DND-41 (cell line): ENCODE results near the gene ARPC1A.

Experiments
- ATAC-seq: fragments of 200-7000 bp; cut with Tn5 transposase; 3 replicates; pipeline ENCODE4 v1.9.1; 2021; ENCODE audit warnings: low read depth; ENCODE audit not compliant: insufficient read depth
- DNase-seq: peaks from one replicate; pipeline ENCODE4 v3.0.0-alpha.2; 2020
- H2AFZ ChIP-seq: 2 replicates; pipeline ENCODE4 v1.6.0; 2012; ENCODE audit warnings: low read depth, low read length
- H3K27ac ChIP-seq: 2 replicates; pipeline ENCODE4 v1.5.1; 2012; ENCODE audit warnings: low read length, inconsistent platforms
- H3K27me3 ChIP-seq: fragments of 200-600 bp; sonication (generic); 2 replicates; pipeline ENCODE4 v1.6.0; 2012; ENCODE audit warnings: low read length, mild to moderate bottlenecking, inconsistent platforms; ENCODE audit not compliant: insufficient read depth, poor library complexity
- H3K36me3 ChIP-seq: 2 replicates; pipeline ENCODE4 v1.5.1; 2012; ENCODE audit warnings: low read length, inconsistent platforms; ENCODE audit not compliant: insufficient read depth
- H3K4me1 ChIP-seq: 2 replicates; pipeline ENCODE4 v1.5.1; 2012; ENCODE audit warnings: mild to moderate bottlenecking, low read length; ENCODE audit not compliant: insufficient read depth
- H3K4me2 ChIP-seq: 2 replicates; pipeline ENCODE4 v1.6.0; 2012; ENCODE audit warnings: mild to moderate bottlenecking, moderate library complexity, low read length, inconsistent platforms; ENCODE audit not compliant: insufficient read depth
- H3K4me3 ChIP-seq, 2 experiments: fragments of 200-600 bp in 1 of 2; shearing (Covaris generic) in 1 of 2; 2 replicates each; pipeline ENCODE4 v1.5.1; 2012 to 2016; ENCODE audit warnings: inconsistent platforms in 2 of 2, low read length in 2 of 2, mild to moderate bottlenecking in 2 of 2, low read depth in 1 of 2, moderate library complexity in 1 of 2
- H3K79me2 ChIP-seq: 2 replicates; pipeline ENCODE4 v1.6.0; 2012; ENCODE audit warnings: low read length, inconsistent platforms; ENCODE audit not compliant: insufficient read depth
- H3K9ac ChIP-seq: 2 replicates; pipeline ENCODE4 v1.6.0; 2012; ENCODE audit warnings: low read depth, mild to moderate bottlenecking, inconsistent platforms, low read length, moderate library complexity
- H3K9me3 ChIP-seq: 2 replicates; pipeline ENCODE4 v1.5.1; 2012; ENCODE audit warnings: low read length, moderate library complexity, mild to moderate bottlenecking, inconsistent platforms; ENCODE audit not compliant: insufficient read depth, severe bottlenecking
- H4K20me1 ChIP-seq: 2 replicates; pipeline ENCODE4 v1.6.0; 2012; ENCODE audit warnings: low read length; ENCODE audit not compliant: insufficient read depth
- EZH2 ChIP-seq: IDR thresholded peaks from 3 replicates; pipeline ENCODE4 v1.6.1; 2012; ENCODE audit warnings: borderline replicate concordance, low read depth, mild to moderate bottlenecking, moderate library complexity, low read length, inconsistent platforms; ENCODE audit not compliant: severe bottlenecking
- TF ChIP-seq, protein P1 (sequence below): IDR thresholded peaks from 2 replicates; pipeline ENCODE4 v1.5.1; 2012; ENCODE audit warnings: borderline replicate concordance, low read length, moderate library complexity, mild to moderate bottlenecking; ENCODE audit not compliant: poor library complexity, severe bottlenecking; ENCODE audit errors: extremely low read depth

Gene ARPC1A

DNA sequence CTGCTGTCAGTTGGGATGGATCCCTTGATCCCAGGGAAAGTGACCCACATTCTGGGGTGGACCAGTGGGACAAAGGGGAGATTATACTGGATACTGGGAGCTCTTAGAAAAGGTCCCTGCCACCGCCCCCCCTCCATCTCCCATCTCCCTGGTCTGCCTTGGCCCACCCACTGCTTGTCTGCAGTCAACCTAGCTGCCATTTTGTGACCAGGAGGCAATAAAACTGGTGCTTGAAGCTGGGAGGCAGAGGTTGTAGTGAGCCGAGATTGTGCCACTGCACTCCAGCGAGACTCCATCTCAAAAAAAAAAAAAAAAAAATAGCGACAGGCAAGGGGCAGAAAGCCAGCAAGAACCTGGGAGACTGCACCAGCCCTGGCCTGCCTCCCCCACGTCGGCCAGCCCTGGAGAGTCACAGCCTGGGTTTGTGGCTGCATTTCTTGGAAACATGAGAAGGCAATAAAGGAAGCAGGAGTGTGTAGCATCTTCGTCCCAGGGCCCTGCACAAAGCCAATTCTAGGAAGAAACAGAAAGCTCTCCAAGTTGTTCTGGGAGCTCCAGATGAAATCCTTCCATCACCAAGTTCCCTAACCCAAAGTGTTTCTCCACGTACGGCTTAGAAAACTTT is 44.2 kb downstream of the ARPC1A start:
- Histone ChIP-seq H2AFZ (no peak overlapping the region), H3K9me3 (no peaks in the 10 kb centered on the region), H3K4me3 (no peak overlapping the region), H3K4me2 (no peak overlapping the region), H4K20me1 (no peaks in the 10 kb centered on the region; the same call in 1 of the 2 replicates), H3K36me3 (peaks cover 31% of the 10 kb centered on the region), H3K9ac (no peak overlapping the region), H3K27ac (no peak overlapping the region), H3K4me1 (peaks cover 8% of the 10 kb centered on the region), H3K27me3 (no peaks in the 10 kb centered on the region), H3K79me2 (peaks cover 2% of the 10 kb centered on the region)
- TF ChIP-seq, protein P1, sequence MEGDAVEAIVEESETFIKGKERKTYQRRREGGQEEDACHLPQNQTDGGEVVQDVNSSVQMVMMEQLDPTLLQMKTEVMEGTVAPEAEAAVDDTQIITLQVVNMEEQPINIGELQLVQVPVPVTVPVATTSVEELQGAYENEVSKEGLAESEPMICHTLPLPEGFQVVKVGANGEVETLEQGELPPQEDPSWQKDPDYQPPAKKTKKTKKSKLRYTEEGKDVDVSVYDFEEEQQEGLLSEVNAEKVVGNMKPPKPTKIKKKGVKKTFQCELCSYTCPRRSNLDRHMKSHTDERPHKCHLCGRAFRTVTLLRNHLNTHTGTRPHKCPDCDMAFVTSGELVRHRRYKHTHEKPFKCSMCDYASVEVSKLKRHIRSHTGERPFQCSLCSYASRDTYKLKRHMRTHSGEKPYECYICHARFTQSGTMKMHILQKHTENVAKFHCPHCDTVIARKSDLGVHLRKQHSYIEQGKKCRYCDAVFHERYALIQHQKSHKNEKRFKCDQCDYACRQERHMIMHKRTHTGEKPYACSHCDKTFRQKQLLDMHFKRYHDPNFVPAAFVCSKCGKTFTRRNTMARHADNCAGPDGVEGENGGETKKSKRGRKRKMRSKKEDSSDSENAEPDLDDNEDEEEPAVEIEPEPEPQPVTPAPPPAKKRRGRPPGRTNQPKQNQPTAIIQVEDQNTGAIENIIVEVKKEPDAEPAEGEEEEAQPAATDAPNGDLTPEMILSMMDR = no peak
- TF ChIP-seq EZH2 = no peak
- ATAC-seq = no peak
- no peak for DNase-seq

DNA sequence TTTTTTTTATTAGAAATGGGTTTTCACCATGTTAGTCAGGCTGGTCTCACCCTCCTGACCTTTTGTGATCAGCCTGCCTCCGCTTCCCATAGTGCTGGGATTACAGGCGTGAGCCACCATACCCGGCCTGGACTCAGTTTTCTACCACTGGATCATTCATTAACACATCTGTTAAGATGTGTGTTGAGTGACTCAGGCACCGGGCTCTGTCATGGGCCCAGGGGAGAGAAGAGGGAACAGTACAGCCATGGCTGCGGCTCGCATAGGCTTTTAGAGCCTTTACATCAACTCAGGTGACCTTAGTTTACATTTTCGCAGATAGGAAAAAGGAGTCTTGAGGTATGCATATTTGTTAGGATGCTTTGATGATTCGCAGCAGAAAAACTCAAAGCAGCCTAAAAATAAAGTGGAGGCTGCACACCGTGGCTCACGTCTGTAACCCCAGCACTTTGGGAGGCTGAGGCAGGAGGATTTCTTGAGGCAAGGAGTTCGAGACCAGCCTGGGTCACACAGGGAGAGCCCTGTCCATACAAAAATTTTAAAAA is 45.8 kb downstream of the ARPC1A start:
- TF ChIP-seq, protein P1 = no peak
- TF ChIP-seq EZH2 = no peak
- Histone ChIP-seq H4K20me1 (peaks cover 10% of the 10 kb centered on the region; the same call in 1 of the 2 replicates), H2AFZ (no peak overlapping the region), H3K4me1 (peaks cover 20% of the 10 kb centered on the region), H3K9ac (no peak overlapping the region), H3K27ac (no peak overlapping the region), H3K4me2 (no peak overlapping the region), H3K36me3 (peaks cover 23% of the 10 kb centered on the region), H3K4me3 (no peak overlapping the region), H3K27me3 (no peaks in the 10 kb centered on the region), H3K79me2 (peaks cover 17% of the 10 kb centered on the region), H3K9me3 (no peaks in the 10 kb centered on the region)
- DNase-seq (no peak), ATAC-seq (no peak)

DNA sequence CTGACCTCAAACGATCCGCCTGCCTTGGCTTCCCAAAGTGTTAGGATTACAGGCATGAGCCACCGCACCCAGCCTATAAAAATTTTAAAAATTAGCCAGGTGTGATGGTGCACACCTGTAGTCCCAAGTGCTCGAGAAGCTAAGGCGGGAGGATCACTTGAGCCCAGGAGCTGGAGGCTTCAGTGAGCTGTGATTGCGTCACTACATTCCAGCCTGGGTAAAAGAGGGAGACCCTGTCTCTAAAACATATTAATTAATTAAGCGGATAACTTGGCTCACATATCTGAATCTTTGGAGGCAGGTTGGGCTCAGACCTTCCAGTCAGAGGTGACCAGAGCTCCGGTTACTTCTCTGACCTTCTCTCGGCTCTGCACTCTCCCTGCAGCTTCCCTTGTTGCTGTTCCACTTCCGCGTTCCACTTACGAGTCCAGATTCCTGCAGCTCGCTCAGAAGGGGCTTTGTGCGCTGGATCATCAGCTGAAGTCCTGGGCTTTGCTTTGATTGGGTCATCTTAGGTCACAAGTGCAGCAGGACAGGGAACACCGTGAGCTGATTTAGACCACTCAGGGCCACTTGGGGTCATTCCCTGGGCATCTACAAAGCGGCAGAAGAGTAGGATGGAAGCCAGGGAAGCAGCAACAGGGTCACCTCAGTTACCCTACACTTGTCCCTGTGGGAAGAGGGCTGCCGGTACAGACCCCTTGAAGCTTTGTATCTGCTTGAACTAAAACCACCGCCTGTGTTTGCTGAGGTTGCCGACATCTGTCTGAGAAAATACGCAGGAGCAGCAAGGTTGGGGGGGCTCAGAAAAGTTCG is 46.8 kb downstream of the ARPC1A start:
- DNase-seq (no peak), ATAC-seq (no peak)
- Histone ChIP-seq H4K20me1 (peaks cover 11% of the 10 kb centered on the region; the same call in 1 of the 2 replicates), H3K36me3 (peaks cover 17% of the 10 kb centered on the region), H3K79me2 (peaks cover 26% of the 10 kb centered on the region), H3K4me1 (peaks cover 20% of the 10 kb centered on the region), H3K4me2 (no peak overlapping the region), H3K4me3 (no peak overlapping the region), H3K9ac (no peak overlapping the region), H3K9me3 (no peaks in the 10 kb centered on the region), H3K27ac (no peak overlapping the region), H3K27me3 (no peaks in the 10 kb centered on the region), H2AFZ (no peak overlapping the region)
- no peak for TF ChIP-seq EZH2
